Cardiac septum (tissue), 1 donor: ENCODE measurements around the gene ADAM8. TPM values are rescaled to one million over a fixed set of nuclear protein-coding genes. Genes with fewer than 3 reads are reported as not detected.

Experiments used
- DNase-seq: peaks from one replicate; pipeline ENCODE4 v3.0.0-alpha.2; 2020; ENCODE audit warnings: low spot score
- intact Hi-C: fragments of 100-400 bp; cut with DNase I; formaldehyde crosslinking; loops from one replicate; pipeline ENCODE4 v1.14.0; 2022
- total RNA-seq: library from RNA; stranded (reverse); fragmentation: NEBNext Ultra II Directional; extraction: Animal tissue kit (Norgen Biotek cat#: 25700); gene quantifications from one replicate; pipeline ENCODE4 v1.2.1, GENCODE V29; 2021
- donor health status: DM: no; HTN: no; CAD: no.

Gene ADAM8
- total RNA-seq, 1 donor from 2014 or later, result 4.3 TPM

- DNase-seq, result no peak
- intact Hi-C loops, result loop anchor here (5.0 to 10.0 kb wide), 3 partner anchors 48 to 475 kb away; partner anchors contain the start of gene ECHS1
Measured at GRCh38 chr10:133309720-133310398, 33.2 kb upstream of the ADAM8 start.

- DNase-seq, result peak; percentile 98
- intact Hi-C loops, result loop anchor here (5.0 kb wide), 2 partner anchors 47 to 63 kb away; partner anchors contain the start of gene ECHS1
Measured at GRCh38 chr10:133309100-133309719, 32.5 kb upstream of the ADAM8 start.

- intact Hi-C loops, result loop anchor here (5.0 kb wide), 2 partner anchors 46 to 64 kb away; partner anchors contain the start of gene ECHS1
- peak; percentile 93 for DNase-seq
Measured at GRCh38 chr10:133308421-133309099, 31.9 kb upstream of the ADAM8 start, which contains the start of the genes TUBGCP2 and ZNF511. TSS of gene TUBGCP2 (minus strand) at chr10:133308872. CDS start at chr10:133302941, 5,931 bp downstream. TSS of gene ZNF511 (plus strand) at chr10:133308914. CDS start at chr10:133308944, 30 bp downstream.

DNA sequence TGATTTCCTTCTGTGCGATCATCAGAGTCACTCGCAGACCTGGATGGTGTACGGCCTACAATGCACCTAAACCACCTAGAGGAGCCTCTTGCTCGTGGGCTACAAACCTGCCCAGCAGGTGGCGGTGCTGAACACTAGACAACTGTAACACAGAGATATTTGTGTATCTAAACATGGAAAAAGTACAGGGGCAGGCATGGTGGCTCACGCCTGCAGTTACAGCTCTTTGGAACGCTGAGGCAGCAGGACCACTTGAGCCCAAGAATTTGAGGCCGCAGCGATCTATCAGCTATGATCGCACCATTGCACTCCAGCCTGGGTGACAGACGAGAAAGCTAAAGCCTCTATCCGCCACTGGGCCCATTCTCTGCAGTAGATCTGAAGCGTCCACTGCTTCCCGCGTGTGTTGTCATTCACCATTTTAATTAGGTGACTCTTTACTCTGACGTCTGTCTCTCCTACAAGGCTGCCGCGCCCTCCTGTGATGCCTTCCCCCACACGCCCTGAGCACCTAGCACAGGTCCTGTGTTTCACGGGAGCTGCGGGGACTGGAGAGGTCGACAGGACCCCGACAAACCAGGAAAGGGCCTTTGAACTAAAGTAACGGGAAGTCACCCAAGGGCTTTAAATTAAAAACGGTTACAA, 31.2 kb upstream of the ADAM8 start:
- intact Hi-C loops, result loop anchor here (5.0 kb wide), 2 partner anchors 46 to 64 kb away; partner anchors contain the start of gene ECHS1

GRCh38 chr10:133306941-133307379, 30.3 kb upstream of the ADAM8 start:
- intact Hi-C loops, result loop anchor here (5.0 kb wide), 2 partner anchors 45 to 65 kb away; partner anchors contain the start of gene ECHS1
- no peak for DNase-seq

More for the DNA sequence above, 31.2 kb upstream of the ADAM8 start:
- DNase-seq, result peak; percentile 84

DNA sequence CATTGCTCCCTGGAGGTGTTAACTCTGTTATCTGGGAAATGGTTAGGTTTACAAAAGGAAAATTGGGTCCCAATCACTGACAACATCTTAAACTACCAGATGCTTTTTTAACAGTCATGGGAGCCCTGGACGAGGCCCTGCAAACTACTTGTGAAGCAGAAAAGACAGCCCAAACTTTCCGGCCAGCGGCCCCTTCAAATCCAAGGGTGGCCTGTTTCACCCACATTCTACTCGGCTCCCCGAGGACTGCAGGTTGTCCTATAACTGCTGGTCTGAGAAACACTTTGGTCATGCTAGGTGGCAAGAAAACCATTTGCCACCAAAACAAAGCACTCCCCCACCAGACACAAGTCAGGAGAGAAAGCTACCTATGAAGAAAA, 29.4 kb upstream of the ADAM8 start:
- intact Hi-C loops, result loop anchor here (5.0 kb wide), 2 partner anchors 44 to 66 kb away; partner anchors contain the start of gene ECHS1
- no peak for DNase-seq

GRCh38 chr10:133303206-133303605, 26.5 kb upstream of the ADAM8 start:
- no peak for DNase-seq
- intact Hi-C loops, result no loop called here

GRCh38 chr10:133302230-133302629, 25.6 kb upstream of the ADAM8 start:
- intact Hi-C loops, result no loop called here
- no peak for DNase-seq

GRCh38 chr10:133299738-133300137, 23.1 kb upstream of the ADAM8 start:
- intact Hi-C loops, result no loop called here
- DNase-seq, result no peak

DNA sequence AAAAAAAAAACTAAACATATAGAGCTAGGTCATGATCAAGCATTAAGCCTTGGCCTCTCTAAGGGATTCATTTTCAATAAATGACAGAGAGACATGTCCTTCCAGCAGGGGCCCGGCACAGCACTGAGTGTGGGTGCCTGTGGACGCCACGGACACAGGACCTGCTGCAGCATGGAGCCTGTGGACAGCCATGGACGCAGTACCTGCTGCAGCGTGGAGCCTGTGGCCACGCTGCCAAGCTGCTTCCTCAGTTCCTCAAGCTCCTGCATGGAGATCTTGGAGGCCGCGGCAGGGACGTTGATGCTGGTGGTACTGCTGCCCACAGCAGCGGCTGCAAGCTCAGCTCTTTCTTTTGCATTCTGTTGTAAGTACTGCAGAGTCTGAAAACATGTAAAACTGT, 22.6 kb upstream of the ADAM8 start:
- DNase-seq, result no peak
- intact Hi-C loops, result no loop called here

- intact Hi-C loops, result no loop called here
- DNase-seq, result no peak
Measured at GRCh38 chr10:133298466-133298865, 21.8 kb upstream of the ADAM8 start.

GRCh38 chr10:133297504-133297903, 20.8 kb upstream of the ADAM8 start:
- no peak for DNase-seq

GRCh38 chr10:133295426-133296320, 19.0 kb upstream of the ADAM8 start:
- intact Hi-C loops, result no loop called here
- DNase-seq, result no peak

More at GRCh38 chr10:133297504-133297903, 20.8 kb upstream of the ADAM8 start:
- intact Hi-C loops, result no loop called here

- DNase-seq, result no peak
- intact Hi-C loops, result no loop called here
Measured at GRCh38 chr10:133294189-133294588, 17.5 kb upstream of the ADAM8 start.

GRCh38 chr10:133293810-133294119, 17.1 kb upstream of the ADAM8 start:
- intact Hi-C loops, result no loop called here
- DNase-seq, result no peak

GRCh38 chr10:133292919-133293809, 16.5 kb upstream of the ADAM8 start:
- intact Hi-C loops, result no loop called here
- DNase-seq, result no peak

DNA sequence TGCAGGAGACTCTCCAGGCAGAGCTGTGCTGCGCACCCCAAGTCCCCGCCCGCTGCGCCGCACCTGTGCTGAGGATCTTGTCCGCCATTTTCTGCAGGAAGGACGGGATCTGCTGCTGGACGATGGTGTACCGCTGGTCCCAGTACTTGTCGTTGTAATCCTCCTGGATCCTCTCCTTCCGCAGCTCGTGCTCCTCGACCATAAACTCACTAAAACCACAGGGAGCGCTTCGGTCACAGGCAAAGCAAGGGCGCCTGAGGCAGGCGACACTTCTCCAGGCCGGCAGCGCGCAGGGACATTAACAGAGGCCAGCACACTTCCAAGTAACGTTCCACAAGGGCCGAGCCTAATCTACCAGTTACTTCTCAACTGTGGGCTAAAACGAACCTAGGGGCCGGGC, 13.1 kb upstream of the ADAM8 start:
- intact Hi-C loops, result no loop called here
- DNase-seq, result no peak
